ENCODE measurements around the gene SORCS1.

- no peak for TF ChIP-seq CTCF (optimal IDR thresholded peaks at IDR 0.05 in 1 of 3, IDR thresholded peaks at IDR 0.05 in 1 of 3, conservative IDR thresholded peaks at IDR 0.05 in 1 of 3; ENCODE audit: extremely low read depth in 1 of 3, insufficient read depth in 2 of 3, low read length in 3 of 3)
- no peak for TF ChIP-seq EZH2 (IDR thresholded peaks at IDR 0.05; ENCODE audit: low read length)
Observed at GRCh38 chr10:106636766-106637491, 527.6 kb downstream of the SORCS1 start.

Data from keratinocyte (primary cell).